HepG2 (cell line): ENCODE data around the gene GART. TPM values are rescaled to one million over a fixed set of nuclear protein-coding genes. Genes with fewer than 3 reads are reported as not detected.

Experiments
- ARNTL ChIP-seq: sonication (generic); formaldehyde crosslinking; IDR thresholded peaks from 2 replicates; pipeline ENCODE4 v1.4.0; 2020; ENCODE audit warnings: mild to moderate bottlenecking, missing genetic modification reagents
- ATF2 ChIP-seq: sonication (generic); formaldehyde crosslinking; IDR thresholded peaks from 2 replicates; pipeline ENCODE4 v1.4.0; 2020; ENCODE audit warnings: missing genetic modification reagents
- MLXIP ChIP-seq: sonication (generic); formaldehyde crosslinking; IDR thresholded peaks from 2 replicates; pipeline ENCODE4 v1.9.0; 2021; ENCODE audit warnings: missing genetic modification reagents, borderline replicate concordance
- NR0B2 ChIP-seq: sonication (generic); formaldehyde crosslinking; IDR thresholded peaks from 2 replicates; pipeline ENCODE4 v1.4.0; 2020; ENCODE audit warnings: mild to moderate bottlenecking, missing genetic modification reagents
- ZBTB49 ChIP-seq: sonication (generic); formaldehyde crosslinking; IDR thresholded peaks from 2 replicates; pipeline ENCODE4 v1.4.0; 2020; ENCODE audit warnings: missing genetic modification reagents, borderline replicate concordance
- ZNF383 ChIP-seq: sonication (generic); formaldehyde crosslinking; IDR thresholded peaks from 2 replicates; pipeline ENCODE4 v1.4.0; 2020; ENCODE audit warnings: missing genetic modification reagents, mild to moderate bottlenecking, borderline replicate concordance
- ZNF407 ChIP-seq: sonication (generic); formaldehyde crosslinking; IDR thresholded peaks from one replicate; pipeline ENCODE4 v1.5.1; 2020; ENCODE audit warnings: mild to moderate bottlenecking, missing genetic modification reagents; ENCODE audit errors: not compliant biosample characterization
- polyA plus RNA-seq, 8 experiments: library from polyadenylated mRNA; depleted of rRNA in 3 of 8; stranded (reverse) in 7 of 8; unstranded in 1 of 8; fragments of >200 nt; fragmentation: Illumina TruSeq in 4 of 8; extraction: Trizol in 4 of 8; gene quantifications; 2 replicates each; pipeline versions ENCODE4 v1.2.1 to v1.2.3, GENCODE V29; 2011 to 2016; ENCODE audit warnings: low read depth in 4 of 8, missing spikeins in 1 of 8, mixed read lengths in 1 of 8; ENCODE audit not compliant: insufficient read depth in 1 of 8
- total RNA-seq, 5 experiments: library from RNA; depleted of rRNA; stranded (reverse); fragments of >200 nt; fragmentation: Illumina TruSeq; extraction: Trizol; gene quantifications; 2 replicates each; pipeline ENCODE4 v1.2.3, GENCODE V29; 2016; ENCODE audit warnings: low read depth in 1 of 5

GART gene
- total and polyA plus RNA-seq, 2 of the 13 experiments (the other 11 are each of a cell fraction or from before 2014, with no cell fraction given): 17.9 to 109 TPM

- TF ChIP-seq ZNF407 (no peak), NR0B2 (peak; percentile 67; the same call in 1 of the 2 replicates), ARNTL (CRISPR knock-in tag) (0 out of 2 replicates have a peak, but pooled peaks have one; percentile 16), ZNF383 (no peak), MLXIP (CRISPR knock-in tag) (0 out of 2 replicates have a peak, but pooled peaks have one; percentile 72), ATF2 (CRISPR knock-in tag) (no peak), ZBTB49 (CRISPR knock-in tag) (no peak)
These were observed at the start of gene GART (continued) for GRCh38 chr21:33541756-33542639.
